Neural cell (in vitro differentiated cells): Measurements from ENCODE around the gene MRPL47. TPM values are rescaled to one million over a fixed set of nuclear protein-coding genes. Genes with fewer than 3 reads are reported as not detected.

Source experiments
- polyA plus RNA-seq: library from polyadenylated mRNA; depleted of rRNA; stranded (reverse); fragments of >200 nt; gene quantifications from 2 replicates; pipeline ENCODE4 v1.2.3, GENCODE V29; 2014
- small RNA-seq, 3 experiments: library from RNA; depleted of rRNA; stranded (forward); fragments of <200 nt; gene quantifications; one replicate each; pipeline ENCODE3, GENCODE V24; 2012

Gene MRPL47
- polyA plus RNA-seq, 1 donor from 2014 or later = 91.1 TPM

Small RNA genes within 50 kb of the gene (small RNA-seq; reads per million reads assigned to genes)
- gene AC090425.1 (0 reads per million in 3 experiments), gene RF01210 (0 reads per million in 3 experiments)

Other genes with a start within 250 kb of the MRPL47 start
- gene GNB4, start 153.2 kb downstream of the MRPL47 start, polyA plus RNA-seq = 38.7 and 42.8 TPM in 2 replicates
- 120 and 137 TPM in 2 replicates for gene ACTL6A, start 41.7 kb downstream of the MRPL47 start, polyA plus RNA-seq
- 272 and 275 TPM in 2 replicates for gene NDUFB5, start 156 bp upstream of the MRPL47 start, polyA plus RNA-seq
- gene USP13, start 48.4 kb upstream of the MRPL47 start, polyA plus RNA-seq = 3.5 and 3.8 TPM in 2 replicates